Neural cell (in vitro differentiated cells): ENCODE data around the gene CTSZ.

Source experiments
- CTCF ChIP-seq: fragments of 450-650 bp; IDR thresholded peaks from 2 replicates; pipeline ENCODE4 v1.5.1; 2014; ENCODE audit warnings: antibody characterized with exemption, mild to moderate bottlenecking, moderate library complexity; ENCODE audit not compliant: poor library complexity, severe bottlenecking
- REST ChIP-seq: IDR thresholded peaks from 2 replicates; pipeline ENCODE4 v1.6.1; 2012; ENCODE audit warnings: borderline replicate concordance
- TAF1 ChIP-seq: IDR thresholded peaks from 2 replicates; pipeline ENCODE4 v1.6.1; 2012; ENCODE audit warnings: low read depth

- no peak for TF ChIP-seq CTCF
- TF ChIP-seq REST, result no peak
- TF ChIP-seq TAF1, result no peak
Measured at GRCh38 chr20:58996226-58996611, 10.8 kb downstream of the CTSZ start.
